ENCODE measurements around the gene RETREG2. TPM values are rescaled to one million over a fixed set of nuclear protein-coding genes. Genes with fewer than 3 reads are reported as not detected.

Gene RETREG2
- total and polyA plus RNA-seq, 2 of the 8 experiments (the other 6 are each of a cell fraction or from before 2014, with no cell fraction given), result 51.3 to 67.4 TPM

DNA sequence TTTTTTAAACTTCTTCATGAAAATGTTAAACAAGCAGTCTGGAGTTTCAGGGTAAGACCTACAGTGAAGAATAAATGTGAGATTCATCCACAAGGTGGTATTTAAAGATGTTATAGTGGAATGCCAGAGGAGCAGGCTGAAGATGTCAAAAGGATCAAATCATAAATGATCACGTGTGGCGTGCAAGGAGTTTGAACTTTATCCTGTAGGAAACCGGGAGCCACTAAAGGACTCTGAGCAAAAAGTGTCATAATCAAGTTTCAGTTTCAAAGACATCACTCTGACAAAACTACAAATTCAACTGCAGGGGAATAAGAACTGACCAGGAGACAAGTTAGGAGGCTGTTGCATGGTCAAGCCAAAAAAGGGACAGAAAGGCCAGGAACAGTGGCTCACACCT, 37.4 kb upstream of the RETREG2 start:
- no peak overlapping the region for H2BK15ac ChIP-seq (ENCODE audit: low read length)

More for the DNA sequence above, 37.4 kb upstream of the RETREG2 start:
- Histone ChIP-seq H3K36me3 (ENCODE audit: control insufficient read depth in 2 of 4, insufficient read depth in 4 of 4, low read length in 3 of 4) (peaks cover 0 to 2% (median under 1%) of the 10 kb centered on the region in 4 experiments; a peak in 2 of 8 replicates), H3K14ac (ENCODE audit: insufficient read length) (no peak overlapping the region), H4K91ac (replicated peaks; ENCODE audit: insufficient read length, low read length) (no peak overlapping the region), H2BK120ac (replicated peaks; ENCODE audit: low read depth, low read length) (no peak overlapping the region), H3K4me1 (replicated peaks in 1 of 4; ENCODE audit: control insufficient read depth in 3 of 4, insufficient read depth in 4 of 4, low read length in 3 of 4) (no peaks in the 10 kb centered on the region), H3K79me1 (ENCODE audit: low read depth, low read length) (no peaks in the 10 kb centered on the region), H3K18ac (ENCODE audit: extremely low read depth, low read length) (no peak overlapping the region), H4K20me1 (replicated peaks in 1 of 2; ENCODE audit: control insufficient read depth in 1 of 2, insufficient read depth in 2 of 2, low read length in 2 of 2) (peaks cover 1 to 3% of the 10 kb centered on the region in 2 experiments), H3K4ac (replicated peaks; ENCODE audit: insufficient read length, low read depth, low read length) (no peak overlapping the region), H3K79me2 (ENCODE audit: control insufficient read depth in 1 of 2, insufficient read depth in 2 of 2, low read length in 2 of 2) (no peaks in the 10 kb centered on the region), H4K5ac (ENCODE audit: insufficient read length, low read depth, low read length) (no peak overlapping the region), H2AFZ (ENCODE audit: low read length) (no peak overlapping the region), H3K9me3 (ENCODE audit: insufficient read depth in 2 of 2, low read depth in 1 of 2, low read length in 1 of 2) (no peaks in the 10 kb centered on the region), H3K27ac (ENCODE audit: low read depth, low read length) (no peak overlapping the region), H2BK20ac (ENCODE audit: low read length) (no peak overlapping the region), H4K8ac (ENCODE audit: extremely low read depth, insufficient read depth, low read length) (no peak overlapping the region), H2AK5ac (ENCODE audit: low read depth, low read length) (no peak overlapping the region), H3K23ac (ENCODE audit: insufficient read length) (no peak overlapping the region), H3K27me3 (replicated peaks in 1 of 4; ENCODE audit: control insufficient read depth in 3 of 4, extremely low read depth in 1 of 4, insufficient read depth in 3 of 4, low read length in 3 of 4) (no peaks in the 10 kb centered on the region), H3K4me2 (ENCODE audit: insufficient read depth in 1 of 2, low read depth in 2 of 2, low read length in 2 of 2) (no peak overlapping the region), H2BK12ac (ENCODE audit: low read depth, low read length) (no peak overlapping the region), H3K23me2 (ENCODE audit: low read depth, low read length) (no peaks in the 10 kb centered on the region), H3K9ac (replicated peaks in 1 of 4; ENCODE audit: extremely low read depth in 1 of 4, low read depth in 3 of 4, low read length in 3 of 4) (no peak overlapping the region), H2BK5ac (ENCODE audit: low read depth, low read length) (no peak overlapping the region), H3K4me3 (ENCODE audit: extremely low read depth in 1 of 4, insufficient read depth in 2 of 4, low read depth in 3 of 4, low read length in 4 of 4) (no peak overlapping the region), H3K56ac (replicated peaks; ENCODE audit: insufficient read length, low read depth, low read length) (no peak overlapping the region)
- WGBS, 2 experiments (ENCODE audit: extremely low coverage in 1 of 2, insufficient coverage in 1 of 2, insufficient read length in 1 of 2, insufficient replicate concordance in 2 of 2, low coverage in 1 of 2, low lambda C conversion rate in 2 of 2, missing lambda C conversion rate in 1 of 2), result 98% methylated on average over 3 of the region's 3 CpGs; no CpG with 5 or more reads in 1 of the 2 experiments
- ChIA-PET POLR2A (ENCODE audit: partially characterized antibody) (no interaction called here), CTCF (ENCODE audit: partially characterized antibody) (interaction anchor here (1.1 to 1.7 kb wide), 5 partner anchors 14 to 37 kb away, joined by 3 to 12 read pairs (median 4); no protein-coding TSS in a partner anchor)
- no peak for TF ChIP-seq RAD21 (IDR thresholded peaks at IDR 0.05 in 1 of 2, conservative IDR thresholded peaks at IDR 0.05 in 1 of 2; ENCODE audit: low read depth in 2 of 2, low read length in 2 of 2)
- no peak for TF ChIP-seq SP2 (IDR thresholded peaks at IDR 0.05; ENCODE audit: low read length)
- no peak for TF ChIP-seq CTBP2 (IDR thresholded peaks at IDR 0.05; ENCODE audit: borderline replicate concordance, insufficient read depth, insufficient read length, low read length)
- TF ChIP-seq, protein P1, sequence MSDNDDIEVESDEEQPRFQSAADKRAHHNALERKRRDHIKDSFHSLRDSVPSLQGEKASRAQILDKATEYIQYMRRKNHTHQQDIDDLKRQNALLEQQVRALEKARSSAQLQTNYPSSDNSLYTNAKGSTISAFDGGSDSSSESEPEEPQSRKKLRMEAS (IDR thresholded peaks at IDR 0.05), result no peak
- no peak for TF ChIP-seq JUND (IDR thresholded peaks at IDR 0.05; ENCODE audit: low read length)
- TF ChIP-seq SP1 (IDR thresholded peaks at IDR 0.05; ENCODE audit: low read depth, low read length), result no peak
- TF ChIP-seq BACH1 (IDR thresholded peaks at IDR 0.05; ENCODE audit: low read length), result no peak
- TF ChIP-seq CHD1 (IDR thresholded peaks at IDR 0.05; ENCODE audit: low read depth, low read length), result no peak
- no peak for FAIRE-seq
- no peak for DNase-seq (ENCODE audit: low read depth in 1 of 2, low spot score in 2 of 2)

All from H1 (cell line).